ENCODE results near the gene KCNK4. TPM values are rescaled to one million over a fixed set of nuclear protein-coding genes. Genes with fewer than 3 reads are reported as not detected.

The KCNK4 gene
- polyA plus RNA-seq, 1 donor from 2014 or later = 1.0 TPM

DNA sequence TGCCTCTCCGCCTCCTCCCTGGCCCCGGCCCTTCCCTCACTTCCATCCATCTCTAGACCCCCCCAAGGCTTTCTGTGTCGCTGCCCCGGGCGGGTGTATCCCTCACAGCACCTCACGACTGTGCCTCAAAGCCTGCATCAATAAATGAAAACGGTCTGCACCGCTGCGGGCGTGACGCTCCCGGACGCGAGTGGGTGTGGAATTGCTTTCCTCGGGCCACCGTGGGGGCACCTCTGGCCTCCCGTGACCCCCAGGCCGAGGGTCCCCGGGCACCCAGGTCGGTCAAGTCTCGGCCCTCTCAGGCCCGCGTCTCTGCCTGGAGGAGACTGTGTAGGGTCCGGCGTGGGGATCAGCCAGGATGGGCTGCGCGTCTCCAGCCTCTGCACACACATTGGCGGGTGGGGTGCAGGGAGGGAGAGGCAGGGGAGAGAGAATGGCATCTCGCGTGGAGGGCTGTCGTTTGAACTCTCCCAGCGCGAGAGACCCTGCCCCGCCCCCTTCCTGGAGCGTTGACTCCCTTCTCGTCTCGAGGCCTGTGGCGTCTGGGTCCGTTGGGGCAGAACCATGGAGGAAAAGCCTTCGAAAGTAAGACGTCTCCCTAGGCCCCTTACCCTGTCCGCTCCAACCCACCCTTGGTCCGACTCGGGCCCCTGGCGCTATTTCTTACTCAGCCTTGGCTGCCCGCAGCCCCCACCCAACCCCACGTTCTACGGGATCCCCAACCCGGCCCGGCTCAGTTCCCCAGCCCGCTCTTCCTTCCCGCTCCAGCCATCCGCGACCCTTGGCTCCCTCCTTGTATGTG is 8.9 kb downstream of the KCNK4 start, which contains the start of gene CATSPERZ:
Gene CATSPERZ, plus strand, starts transcription at position 512 of the 802 bp plus-strand sequence. Its CDS starts 53 bp downstream, at position 565.
- no peak within 1 kb of the TSS for H3K4me2 ChIP-seq (ENCODE audit: low read length)
- H3K36me3 ChIP-seq (ENCODE audit: insufficient read depth, low read length) = no peaks in the 10 kb centered on the region
- H3K27me3 ChIP-seq (ENCODE audit: insufficient read depth, low read depth, low read length) = peaks cover 70% of the 10 kb centered on the region
- no peaks in the 10 kb centered on the region for H3K9me2 ChIP-seq (ENCODE audit: insufficient read depth, low read length)
- no peaks in the 10 kb centered on the region for H3F3A ChIP-seq (ENCODE audit: insufficient read depth, low read length, poor library complexity, severe bottlenecking)
- H2AFZ ChIP-seq (ENCODE audit: low read depth, low read length) = no peak within 1 kb of the TSS
- no peak within 1 kb of the TSS for H3K27ac ChIP-seq (ENCODE audit: low read length)
- peak within 1 kb of the TSS; percentile 14 for H3K4me3 ChIP-seq (ENCODE audit: low read length)
- no peaks in the 10 kb centered on the region for H3K79me2 ChIP-seq (replicated peaks; ENCODE audit: insufficient read depth, low read length)
- TF ChIP-seq MXI1 (conservative IDR thresholded peaks at IDR 0.05; ENCODE audit: poor library complexity, severe bottlenecking) (no peak), RAD21 (conservative IDR thresholded peaks at IDR 0.05) (no peak), SMC3 (conservative IDR thresholded peaks at IDR 0.05; ENCODE audit: poor library complexity) (no peak), TAF1 (IDR thresholded peaks at IDR 0.05; ENCODE audit: low read depth) (no peak), EP300 (conservative IDR thresholded peaks at IDR 0.05; ENCODE audit: poor library complexity, severe bottlenecking) (no peak), CTCF (IDR thresholded peaks at IDR 0.05; ENCODE audit: poor library complexity, severe bottlenecking) (no peak), POLR2AphosphoS5 (IDR thresholded peaks at IDR 0.05) (no peak), EZH2 (IDR thresholded peaks at IDR 0.05; ENCODE audit: borderline replicate concordance, insufficient read depth, low read length, poor library complexity, severe bottlenecking) (no peak)
- TF ChIP-seq, protein P1, sequence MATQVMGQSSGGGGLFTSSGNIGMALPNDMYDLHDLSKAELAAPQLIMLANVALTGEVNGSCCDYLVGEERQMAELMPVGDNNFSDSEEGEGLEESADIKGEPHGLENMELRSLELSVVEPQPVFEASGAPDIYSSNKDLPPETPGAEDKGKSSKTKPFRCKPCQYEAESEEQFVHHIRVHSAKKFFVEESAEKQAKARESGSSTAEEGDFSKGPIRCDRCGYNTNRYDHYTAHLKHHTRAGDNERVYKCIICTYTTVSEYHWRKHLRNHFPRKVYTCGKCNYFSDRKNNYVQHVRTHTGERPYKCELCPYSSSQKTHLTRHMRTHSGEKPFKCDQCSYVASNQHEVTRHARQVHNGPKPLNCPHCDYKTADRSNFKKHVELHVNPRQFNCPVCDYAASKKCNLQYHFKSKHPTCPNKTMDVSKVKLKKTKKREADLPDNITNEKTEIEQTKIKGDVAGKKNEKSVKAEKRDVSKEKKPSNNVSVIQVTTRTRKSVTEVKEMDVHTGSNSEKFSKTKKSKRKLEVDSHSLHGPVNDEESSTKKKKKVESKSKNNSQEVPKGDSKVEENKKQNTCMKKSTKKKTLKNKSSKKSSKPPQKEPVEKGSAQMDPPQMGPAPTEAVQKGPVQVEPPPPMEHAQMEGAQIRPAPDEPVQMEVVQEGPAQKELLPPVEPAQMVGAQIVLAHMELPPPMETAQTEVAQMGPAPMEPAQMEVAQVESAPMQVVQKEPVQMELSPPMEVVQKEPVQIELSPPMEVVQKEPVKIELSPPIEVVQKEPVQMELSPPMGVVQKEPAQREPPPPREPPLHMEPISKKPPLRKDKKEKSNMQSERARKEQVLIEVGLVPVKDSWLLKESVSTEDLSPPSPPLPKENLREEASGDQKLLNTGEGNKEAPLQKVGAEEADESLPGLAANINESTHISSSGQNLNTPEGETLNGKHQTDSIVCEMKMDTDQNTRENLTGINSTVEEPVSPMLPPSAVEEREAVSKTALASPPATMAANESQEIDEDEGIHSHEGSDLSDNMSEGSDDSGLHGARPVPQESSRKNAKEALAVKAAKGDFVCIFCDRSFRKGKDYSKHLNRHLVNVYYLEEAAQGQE (IDR thresholded peaks at IDR 0.05; ENCODE audit: borderline replicate concordance) = no peak
- H3K9ac ChIP-seq (ENCODE audit: low read length) = no peak within 1 kb of the TSS
- H3K9me3 ChIP-seq (ENCODE audit: low read length) = no peaks in the 10 kb centered on the region
- no peaks in the 10 kb centered on the region for H4K20me1 ChIP-seq (ENCODE audit: insufficient read depth)

DNA sequence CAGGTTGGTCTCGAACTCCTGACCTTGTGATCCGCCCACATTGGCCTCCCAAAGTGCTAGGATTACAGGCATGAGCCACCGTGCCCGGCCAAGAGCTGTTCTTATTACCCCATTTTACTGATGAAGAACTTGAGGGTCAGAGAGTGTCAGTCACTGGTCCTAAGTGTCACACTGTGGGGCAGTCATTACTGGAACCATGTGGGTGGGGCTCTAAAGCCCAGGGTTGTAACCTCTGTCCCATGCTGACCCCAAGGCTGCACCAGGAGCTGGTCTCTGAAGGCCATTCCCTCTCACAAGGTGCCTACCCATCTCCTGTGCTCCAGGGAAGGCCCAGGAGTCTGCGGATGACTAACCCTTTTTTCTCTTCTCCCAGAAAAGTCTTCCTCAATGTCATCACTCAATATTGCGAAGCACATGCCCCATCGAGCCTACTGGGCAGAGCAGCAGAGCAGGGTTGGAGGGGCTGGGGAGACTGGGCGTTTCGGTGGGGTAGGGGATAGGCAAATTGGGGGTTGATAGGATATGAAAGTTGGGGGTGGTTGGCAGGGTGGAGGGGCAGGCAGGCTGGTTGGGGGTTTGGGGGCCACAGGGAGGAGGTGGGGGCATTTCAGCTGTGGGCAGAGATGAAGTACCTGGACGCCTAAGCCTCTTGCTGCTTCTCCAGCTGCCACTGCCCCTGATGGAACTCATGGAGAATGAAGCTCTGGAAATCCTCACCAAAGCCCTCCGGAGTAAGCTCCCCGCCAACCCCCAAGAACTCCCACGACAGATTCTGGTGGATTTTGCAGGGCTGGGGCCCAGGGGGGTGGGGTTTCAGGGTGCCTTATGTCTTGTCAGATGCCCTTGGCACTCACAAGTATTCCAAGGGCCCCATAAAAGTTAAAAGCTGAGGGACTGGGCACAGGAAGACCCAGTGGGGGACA is 12.3 kb downstream of the KCNK4 start:
- H3K4me3 ChIP-seq (ENCODE audit: low read length) = no peak overlapping the region
- H3K36me3 ChIP-seq (ENCODE audit: insufficient read depth, low read length) = no peaks in the 10 kb centered on the region
- H3K27ac ChIP-seq (ENCODE audit: low read length) = no peak overlapping the region
- H3K9me3 ChIP-seq (ENCODE audit: low read length) = no peaks in the 10 kb centered on the region
- peaks cover 6% of the 10 kb centered on the region for H4K20me1 ChIP-seq (ENCODE audit: insufficient read depth)
- H3K9me2 ChIP-seq (ENCODE audit: insufficient read depth, low read length) = no peaks in the 10 kb centered on the region
- H3K79me2 ChIP-seq (replicated peaks; ENCODE audit: insufficient read depth, low read length) = peaks cover 10% of the 10 kb centered on the region
- no peak overlapping the region for H3K4me2 ChIP-seq (ENCODE audit: low read length)
- no peaks in the 10 kb centered on the region for H3F3A ChIP-seq (ENCODE audit: insufficient read depth, low read length, poor library complexity, severe bottlenecking)
- TF ChIP-seq RAD21 (conservative IDR thresholded peaks at IDR 0.05) (no peak), EZH2 (IDR thresholded peaks at IDR 0.05; ENCODE audit: borderline replicate concordance, insufficient read depth, low read length, poor library complexity, severe bottlenecking) (no peak), MXI1 (conservative IDR thresholded peaks at IDR 0.05; ENCODE audit: poor library complexity, severe bottlenecking) (no peak), TAF1 (IDR thresholded peaks at IDR 0.05; ENCODE audit: low read depth) (no peak), EP300 (conservative IDR thresholded peaks at IDR 0.05; ENCODE audit: poor library complexity, severe bottlenecking) (no peak), POLR2AphosphoS5 (IDR thresholded peaks at IDR 0.05) (no peak), SMC3 (conservative IDR thresholded peaks at IDR 0.05; ENCODE audit: poor library complexity) (no peak), CTCF (IDR thresholded peaks at IDR 0.05; ENCODE audit: poor library complexity, severe bottlenecking) (no peak)
- TF ChIP-seq, protein P1 (IDR thresholded peaks at IDR 0.05; ENCODE audit: borderline replicate concordance) = no peak
- H3K27me3 ChIP-seq (ENCODE audit: insufficient read depth, low read depth, low read length) = peaks cover 37% of the 10 kb centered on the region
- H2AFZ ChIP-seq (ENCODE audit: low read depth, low read length) = no peak overlapping the region
- no peak overlapping the region for H3K9ac ChIP-seq (ENCODE audit: low read length)

Data from neural cell (in vitro differentiated cells).